NT2/D1 (cell line): Measurements from ENCODE around the gene ZIK1.

ENCODE experiments used
- DNase-seq: peaks from one replicate; pipeline ENCODE4 v3.0.0-alpha.2; 2011; ENCODE audit warnings: low read depth, low spot score
- H3K27me3 ChIP-seq: 2 replicates; pipeline ENCODE4 v1.6.0; 2011; ENCODE audit warnings: mild to moderate bottlenecking; ENCODE audit not compliant: insufficient read length, insufficient read depth
- H3K36me3 ChIP-seq: 2 replicates; pipeline ENCODE4 v1.6.1; 2011; ENCODE audit warnings: mild to moderate bottlenecking, low read length, mixed read lengths; ENCODE audit not compliant: insufficient read depth, insufficient read length
- H3K4me1 ChIP-seq: 2 replicates; pipeline ENCODE4 v1.5.1; 2011; ENCODE audit not compliant: insufficient read depth, insufficient read length
- H3K4me3 ChIP-seq: 2 replicates; pipeline ENCODE4 v1.5.1; 2011; ENCODE audit warnings: low read depth; ENCODE audit not compliant: insufficient read length
- H3K9ac ChIP-seq: 2 replicates; pipeline ENCODE4 v1.6.0; 2011; ENCODE audit warnings: low read depth; ENCODE audit not compliant: insufficient read length
- H3K9me3 ChIP-seq: 2 replicates; pipeline ENCODE4 v1.5.1; 2011; ENCODE audit warnings: mild to moderate bottlenecking, low read length; ENCODE audit not compliant: insufficient read depth
- SUZ12 ChIP-seq: IDR thresholded peaks from 2 replicates; pipeline ENCODE4 v1.6.1; 2011; ENCODE audit not compliant: insufficient read length, insufficient read depth; ENCODE audit errors: extremely low read depth
- YY1 ChIP-seq: IDR thresholded peaks from 2 replicates; pipeline ENCODE4 v1.6.1; 2011; ENCODE audit not compliant: insufficient read length, insufficient read depth
- ZNF274 ChIP-seq: IDR thresholded peaks from 2 replicates; pipeline ENCODE4 v1.6.1; 2011; ENCODE audit warnings: mild to moderate bottlenecking, low read depth, low read length

ZIK1 gene

GRCh38 chr19:57583521-57584416 is at the start of gene ZIK1:
TSS of gene ZIK1 (plus strand) at chr19:57584145. CDS start at chr19:57584357, 212 bp downstream.
- DNase-seq: peak; percentile 90
- Histone ChIP-seq H3K27me3 (no peaks in the 10 kb centered on the region), H3K9me3 (peaks cover 34% of the 10 kb centered on the region; the same call in 1 of the 2 replicates), H3K4me1 (no peaks in the 10 kb centered on the region), H3K9ac (peak within 1 kb of the TSS; percentile 93), H3K36me3 (peaks cover 40% of the 10 kb centered on the region), H3K4me3 (peak within 1 kb of the TSS; percentile 88)
- TF ChIP-seq YY1 (peak; percentile 49), SUZ12 (no peak)

DNA sequence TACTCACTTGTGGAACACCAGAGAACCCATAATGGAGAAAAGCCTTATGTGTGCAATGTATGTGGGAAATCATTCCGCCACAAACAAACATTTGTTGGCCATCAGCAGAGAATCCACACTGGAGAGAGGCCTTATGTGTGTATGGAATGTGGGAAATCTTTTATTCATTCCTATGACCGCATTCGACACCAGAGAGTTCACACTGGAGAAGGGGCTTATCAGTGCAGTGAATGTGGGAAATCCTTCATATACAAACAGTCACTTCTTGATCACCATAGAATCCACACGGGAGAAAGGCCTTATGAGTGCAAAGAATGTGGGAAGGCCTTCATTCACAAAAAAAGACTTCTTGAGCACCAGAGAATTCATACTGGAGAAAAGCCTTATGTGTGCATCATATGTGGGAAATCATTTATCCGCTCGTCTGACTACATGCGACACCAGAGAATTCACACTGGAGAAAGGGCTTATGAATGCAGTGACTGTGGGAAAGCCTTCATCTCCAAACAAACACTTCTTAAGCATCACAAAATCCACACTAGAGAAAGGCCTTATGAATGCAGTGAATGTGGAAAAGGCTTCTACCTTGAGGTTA is 45.9 kb upstream of the ZIK1 start:
- DNase-seq: no peak
- TF ChIP-seq YY1 (no peak), ZNF274 (0 out of 2 replicates have a peak, but pooled peaks have one; percentile 22), SUZ12 (no peak)
- no peak overlapping the region for H3K9ac ChIP-seq
- H3K27me3 ChIP-seq: no peaks in the 10 kb centered on the region
- H3K4me3 ChIP-seq: no peak overlapping the region
- H3K36me3 ChIP-seq: peaks cover 80% of the 10 kb centered on the region
- no peaks in the 10 kb centered on the region for H3K4me1 ChIP-seq
- H3K9me3 ChIP-seq: peaks cover 61% of the 10 kb centered on the region

DNA sequence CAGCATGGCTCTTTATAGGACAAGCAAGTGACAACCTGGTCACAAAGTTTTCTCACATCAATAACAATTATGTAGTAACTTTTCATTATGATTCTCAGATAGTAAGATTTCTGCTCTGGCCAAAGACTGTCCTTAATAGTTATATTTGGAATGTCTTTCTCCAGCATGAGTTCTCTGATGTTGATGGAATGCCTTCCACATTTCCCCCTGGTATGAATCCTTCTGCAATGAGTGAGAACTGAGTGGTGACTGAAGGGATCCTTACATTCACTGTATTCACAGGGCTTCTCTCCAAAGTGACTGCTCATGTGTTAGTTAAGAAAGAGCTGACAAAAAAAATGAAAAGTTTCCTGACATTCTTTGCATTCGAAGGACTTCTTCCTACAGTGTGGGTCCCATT is 37.4 kb upstream of the ZIK1 start:
- H3K36me3 ChIP-seq: peaks cover 86% of the 10 kb centered on the region
- no peaks in the 10 kb centered on the region for H3K27me3 ChIP-seq
- DNase-seq: no peak
- H3K9me3 ChIP-seq: peaks cover 45% of the 10 kb centered on the region
- TF ChIP-seq ZNF274 (no peak), SUZ12 (no peak), YY1 (no peak)
- no peak overlapping the region for H3K9ac ChIP-seq
- no peak overlapping the region for H3K4me3 ChIP-seq
- H3K4me1 ChIP-seq: no peaks in the 10 kb centered on the region

DNA sequence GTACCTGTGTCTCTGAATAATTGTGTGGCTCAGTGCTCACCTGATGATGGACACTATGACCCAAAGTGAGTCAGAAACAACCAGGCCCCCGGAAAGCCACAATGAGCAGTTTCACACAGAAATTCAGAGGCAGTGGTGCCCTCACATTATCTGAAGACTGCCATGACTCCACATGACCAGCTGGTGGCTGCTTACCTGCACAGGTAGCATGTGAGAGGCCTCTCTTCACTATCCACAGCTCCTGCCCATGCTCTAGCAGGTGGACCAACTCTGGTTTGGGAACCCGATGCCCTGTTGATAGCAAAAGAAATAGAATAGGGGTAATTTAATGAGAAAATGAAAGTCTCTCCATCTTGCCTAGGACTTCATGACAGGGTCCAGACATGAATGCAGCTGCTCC is 31.5 kb upstream of the ZIK1 start:
- H3K36me3 ChIP-seq: peaks cover 84% of the 10 kb centered on the region
- H3K9me3 ChIP-seq: peaks cover 15% of the 10 kb centered on the region; the same call in 1 of the 2 replicates
- no peak overlapping the region for H3K9ac ChIP-seq

GRCh38 chr19:57557659-57558058 is 26.3 kb upstream of the ZIK1 start:
- H3K9ac ChIP-seq: no peak overlapping the region
- TF ChIP-seq SUZ12 (no peak), ZNF274 (no peak), YY1 (no peak)
- no peaks in the 10 kb centered on the region for H3K4me1 ChIP-seq
- 0 out of 2 replicates have a peak, but pooled peaks cover under 1% of the 10 kb centered on the region for H3K9me3 ChIP-seq
- peaks cover 44% of the 10 kb centered on the region for H3K36me3 ChIP-seq
- H3K4me3 ChIP-seq: no peak overlapping the region
- no peak for DNase-seq
- H3K27me3 ChIP-seq: no peaks in the 10 kb centered on the region

More for the DNA sequence above, 31.5 kb upstream of the ZIK1 start:
- no peak overlapping the region for H3K4me3 ChIP-seq
- no peak for DNase-seq
- no peaks in the 10 kb centered on the region for H3K4me1 ChIP-seq
- H3K27me3 ChIP-seq: no peaks in the 10 kb centered on the region
- TF ChIP-seq ZNF274 (no peak), YY1 (no peak), SUZ12 (no peak)

DNA sequence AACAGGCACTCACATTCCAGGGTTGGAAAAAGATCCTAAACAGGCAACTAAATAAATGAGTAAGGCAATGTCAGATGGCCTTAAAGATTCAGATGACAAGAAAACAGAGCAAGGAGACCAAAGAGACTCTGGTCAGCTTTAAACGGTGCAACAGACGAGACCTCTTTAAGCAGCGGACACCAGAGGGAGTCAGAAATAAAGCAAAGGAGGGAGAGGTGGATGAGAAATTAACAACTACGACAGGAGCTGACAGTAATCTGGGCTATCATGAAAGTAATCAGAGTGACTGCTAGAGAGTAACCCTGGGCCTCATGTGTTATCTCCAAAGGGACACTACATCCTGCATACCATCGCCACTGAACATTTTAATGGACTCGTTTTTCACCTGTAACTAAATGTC is 25.4 kb upstream of the ZIK1 start:
- H3K9me3 ChIP-seq: peaks cover 9% of the 10 kb centered on the region; the same call in 1 of the 2 replicates
- H3K9ac ChIP-seq: peak overlapping the region; percentile 95

GRCh38 chr19:57559008-57559403 is 24.9 kb upstream of the ZIK1 start:
- H3K36me3 ChIP-seq: peaks cover 31% of the 10 kb centered on the region
- DNase-seq: no peak
- no peak for TF ChIP-seq SUZ12
- no peak for TF ChIP-seq YY1
- TF ChIP-seq ZNF274: no peak
- peaks cover 14% of the 10 kb centered on the region; the same call in 1 of the 2 replicates for H3K9me3 ChIP-seq
- H3K9ac ChIP-seq: peak overlapping the region; percentile 95
- H3K27me3 ChIP-seq: no peaks in the 10 kb centered on the region
- H3K4me1 ChIP-seq: no peaks in the 10 kb centered on the region
- peak overlapping the region; percentile 95 for H3K4me3 ChIP-seq

More for the DNA sequence above, 25.4 kb upstream of the ZIK1 start:
- Histone ChIP-seq H3K4me3 (peak overlapping the region; percentile 95), H3K36me3 (peaks cover 36% of the 10 kb centered on the region), H3K4me1 (no peaks in the 10 kb centered on the region), H3K27me3 (no peaks in the 10 kb centered on the region)
- TF ChIP-seq SUZ12 (no peak), ZNF274 (no peak), YY1 (no peak)
- DNase-seq: no peak
